AG04450 (cell line): ENCODE measurements around the gene B3GALT6. TPM values are rescaled to one million over a fixed set of nuclear protein-coding genes. Genes with fewer than 3 reads are reported as not detected.

ENCODE experiments used
- CTCF ChIA-PET: fragments of 300-600, 350-600 bp; formaldehyde crosslinking; extraction: SDS; loops from one replicate; lab custom pipeline; 2022; ENCODE audit warnings: antibody characterized with exemption, inconsistent platforms; lab: Charles Lee
- POLR2A ChIA-PET: fragments of 350-600 bp; formaldehyde crosslinking; extraction: SDS; loops from one replicate; lab custom pipeline; 2021; ENCODE audit warnings: antibody characterized with exemption, inconsistent platforms; lab: Yijun Ruan, JAX
- DNase-seq: peaks from one replicate; pipeline ENCODE4 v3.0.0-alpha.2; 2011; ENCODE audit warnings: low read depth, low spot score
- H3K27ac ChIP-seq: one replicate; pipeline ENCODE4 v1.5.1; 2012; ENCODE audit warnings: low read depth, low read length, control low read depth
- H3K27me3 ChIP-seq: one replicate; pipeline ENCODE4 v1.6.0; 2012; ENCODE audit warnings: low read length; ENCODE audit not compliant: control insufficient read depth, insufficient read depth
- H3K4me3 ChIP-seq: 2 replicates; pipeline ENCODE4 v1.5.1; 2011; ENCODE audit warnings: mild to moderate bottlenecking, low read depth, low read length, control low read depth
- H3K9me3 ChIP-seq: 2 replicates; pipeline ENCODE4 v1.5.1; 2012; ENCODE audit warnings: low read length; ENCODE audit not compliant: control insufficient read depth, insufficient read depth
- CTCF ChIP-seq: IDR thresholded peaks from 2 replicates; pipeline ENCODE4 v1.5.1; 2011; ENCODE audit warnings: low read depth, low read length, control low read depth, inconsistent platforms
- polyA plus RNA-seq: library from polyadenylated mRNA; depleted of rRNA; stranded (reverse); fragments of >200 nt; gene quantifications from 2 replicates; pipeline ENCODE4 v1.2.3, GENCODE V29; 2011

The B3GALT6 gene
- polyA plus RNA-seq, 1 experiment = 15.2 TPM

- no peaks in the 10 kb centered on the region for H3K27me3 ChIP-seq
- H3K27ac ChIP-seq = no peak overlapping the region
- TF ChIP-seq CTCF = no peak
- DNase-seq = no peak
- POLR2A ChIA-PET = no interaction called here
- H3K9me3 ChIP-seq = no peaks in the 10 kb centered on the region; the same call in 1 of the 2 replicates
- CTCF ChIA-PET = interaction anchor here (1.4 kb wide), 1 partner anchor 118 kb away, joined by 5 read pairs; no protein-coding TSS in a partner anchor
- H3K4me3 ChIP-seq = no peak overlapping the region
These were observed 8.3 kb downstream of the B3GALT6 start for GRCh38 chr1:1240348-1240732.

GRCh38 chr1:1240822-1241587 lies 9.0 kb downstream of the B3GALT6 start:
- CTCF ChIA-PET = interaction anchor here (0.6 to 1.4 kb wide), 2 partner anchors 117 to 119 kb away, joined by 3 to 5 read pairs; no protein-coding TSS in a partner anchor
- DNase-seq = no peak
- no peaks in the 10 kb centered on the region; the same call in 1 of the 2 replicates for H3K9me3 ChIP-seq

GRCh38 chr1:1241588-1242219 lies 9.7 kb downstream of the B3GALT6 start:
- CTCF ChIA-PET = interaction anchor here (0.6 kb wide), 1 partner anchor 118 kb away, joined by 3 read pairs; no protein-coding TSS in a partner anchor
- TF ChIP-seq CTCF = no peak
- no peak overlapping the region for H3K27ac ChIP-seq
- H3K27me3 ChIP-seq = no peaks in the 10 kb centered on the region
- no peak for DNase-seq
- H3K4me3 ChIP-seq = no peak overlapping the region
- POLR2A ChIA-PET = interaction anchor here (0.6 kb wide), 1 partner anchor 9 kb away, joined by 3 read pairs; no protein-coding TSS in a partner anchor
- H3K9me3 ChIP-seq = no peaks in the 10 kb centered on the region; the same call in 1 of the 2 replicates

More at GRCh38 chr1:1240822-1241587, 9.0 kb downstream of the B3GALT6 start:
- no peak for TF ChIP-seq CTCF
- POLR2A ChIA-PET = interaction anchor here (0.6 kb wide), 1 partner anchor 10 kb away, joined by 3 read pairs; no protein-coding TSS in a partner anchor
- H3K27ac ChIP-seq = no peak overlapping the region
- H3K27me3 ChIP-seq = no peaks in the 10 kb centered on the region
- H3K4me3 ChIP-seq = peak overlapping the region; percentile 31

GRCh38 chr1:1242461-1243265 lies 10.6 kb downstream of the B3GALT6 start:
- Histone ChIP-seq H3K4me3 (no peak overlapping the region), H3K27me3 (peaks cover 4% of the 10 kb centered on the region), H3K27ac (no peak overlapping the region), H3K9me3 (no peaks in the 10 kb centered on the region; the same call in 1 of the 2 replicates)
- ChIA-PET CTCF (interaction anchor here (0.5 kb wide), 1 partner anchor 258 kb away, joined by 3 read pairs; no protein-coding TSS in a partner anchor), POLR2A (no interaction called here)
- no peak for TF ChIP-seq CTCF
- no peak for DNase-seq
